GM12878 (cell line): ENCODE results near the gene ZKSCAN8. TPM values are rescaled to one million over a fixed set of nuclear protein-coding genes. Genes with fewer than 3 reads are reported as not detected.

Experiments used
- ATAC-seq: fragments of 200-7000 bp; cut with Tn5 transposase; 3 replicates; pipeline ENCODE4 v1.9.1; 2020; ENCODE audit warnings: mild to moderate bottlenecking, moderate library complexity
- BruUV-seq: library from RNA; stranded (reverse); fragments of 400-500 nt; replicated peaks from 2 replicates; lab custom pipeline; 2021; lab: Mats Ljungman, UMichigan
- CTCF ChIA-PET: fragments of 300-600 bp; sonication (Branson Sonifier 250); formaldehyde crosslinking; extraction: SDS; loops from one replicate; lab custom pipeline; 2021; ENCODE audit warnings: inconsistent platforms; lab: Yijun Ruan, JAX
- POLR2A ChIA-PET: fragments of 350-600 bp; formaldehyde crosslinking; extraction: SDS; loops from one replicate; lab custom pipeline; 2021; ENCODE audit warnings: inconsistent platforms; lab: Charles Lee
- RAD21 ChIA-PET: fragments of 300-600 bp; sonication (Branson Sonifier 250); formaldehyde crosslinking; loops from one replicate; lab custom pipeline; 2023; ENCODE audit warnings: antibody characterized with exemption; ENCODE audit not compliant: unreplicated experiment; lab: Charles Lee
- SMC1A ChIA-PET: fragments of 300-600 bp; sonication (Branson Sonifier 250); formaldehyde crosslinking; loops from one replicate; lab custom pipeline; 2023; ENCODE audit not compliant: unreplicated experiment, uncharacterized antibody; lab: Charles Lee
- DNase-seq: peaks from one replicate; pipeline ENCODE4 v3.0.0-alpha.2; 2011; ENCODE audit warnings: low read depth, low spot score
- FAIRE-seq: peaks from 3 replicates; lab custom pipeline; 2011; peaks lifted over from hg19 to GRCh38; lab: Jason Lieb, UNC
- H2AFZ ChIP-seq: 2 replicates; pipeline ENCODE4 v1.6.0; 2011; ENCODE audit warnings: low read depth, low read length, control low read depth; ENCODE audit not compliant: control insufficient read depth
- H3K27ac ChIP-seq: 2 replicates; pipeline ENCODE4 v1.5.1; 2011; ENCODE audit warnings: control low read depth; ENCODE audit not compliant: control insufficient read depth, insufficient read depth
- H3K27me3 ChIP-seq, 2 experiments: replicated peaks in 1 of 2; 2 replicates each; pipeline versions ENCODE4 v1.6.0 to v1.6.1; 2011; ENCODE audit warnings: low read length in 1 of 2; ENCODE audit not compliant: control insufficient read depth in 2 of 2, insufficient read depth in 2 of 2
- H3K36me3 ChIP-seq, 2 experiments: 2 replicates each; pipeline ENCODE4 v1.5.1; 2011; ENCODE audit warnings: low read length in 1 of 2; ENCODE audit not compliant: control insufficient read depth in 2 of 2, insufficient read depth in 2 of 2
- H3K4me1 ChIP-seq: 2 replicates; pipeline ENCODE4 v1.6.1; 2011; ENCODE audit warnings: mild to moderate bottlenecking, low read length, moderate library complexity, mixed read lengths; ENCODE audit not compliant: control insufficient read depth, insufficient read depth
- H3K4me2 ChIP-seq: 2 replicates; pipeline ENCODE4 v1.6.0; 2011; ENCODE audit warnings: control low read depth; ENCODE audit not compliant: control insufficient read depth, insufficient read depth
- H3K4me3 ChIP-seq: fragments of 200-600 bp; sonication (generic); 2 replicates; pipeline ENCODE4 v1.5.1; 2016
- H3K79me2 ChIP-seq: 2 replicates; pipeline ENCODE4 v1.6.0; 2011; ENCODE audit warnings: low read length; ENCODE audit not compliant: control insufficient read depth, insufficient read depth
- H3K9ac ChIP-seq: 2 replicates; pipeline ENCODE4 v1.8.0; 2011; ENCODE audit warnings: low read length, control low read depth, mixed read lengths; ENCODE audit not compliant: control insufficient read depth, insufficient read depth
- H3K9me3 ChIP-seq: replicated peaks from 3 replicates; pipeline ENCODE4 v1.5.1; 2011; ENCODE audit warnings: mild to moderate bottlenecking, low read length; ENCODE audit not compliant: control insufficient read depth, insufficient read depth
- H4K20me1 ChIP-seq: 2 replicates; pipeline ENCODE4 v1.6.0; 2011; ENCODE audit not compliant: control insufficient read depth, insufficient read depth
- ATF7 ChIP-seq: fragments of 450-650 bp; IDR thresholded peaks from 2 replicates; pipeline ENCODE4 v1.6.1; 2016; ENCODE audit warnings: low read depth, mild to moderate bottlenecking
- BCL3 ChIP-seq: IDR thresholded peaks from 2 replicates; pipeline ENCODE4 v1.6.1; 2011; ENCODE audit warnings: borderline replicate concordance, low read depth, mild to moderate bottlenecking, moderate library complexity, low read length; ENCODE audit not compliant: insufficient read depth, poor library complexity, severe bottlenecking
- CBX3 ChIP-seq: fragments of 200-600 bp; sonication (generic); IDR thresholded peaks from 2 replicates; pipeline ENCODE4 v1.6.1; 2016; ENCODE audit warnings: low read depth, borderline replicate concordance
- CBX5 ChIP-seq: sonication (generic); IDR thresholded peaks from 2 replicates; pipeline ENCODE4 v1.6.1; 2016; ENCODE audit warnings: low read depth, moderate library complexity, mild to moderate bottlenecking, inconsistent platforms
- ETV6 ChIP-seq, 2 experiments: fragments of 450-650 bp in 1 of 2; IDR thresholded peaks in 1 of 2; conservative IDR thresholded peaks in 1 of 2; 2 replicates each; pipeline ENCODE4 v1.6.1; 2014; ENCODE audit warnings: antibody characterized with exemption in 1 of 2, borderline replicate concordance in 1 of 2, low read depth in 1 of 2, mild to moderate bottlenecking in 1 of 2, moderate library complexity in 1 of 2
- GATAD2B ChIP-seq: fragments of 450-650 bp; conservative IDR thresholded peaks from 2 replicates; pipeline ENCODE4 v1.6.1; 2017; ENCODE audit warnings: low read depth, mild to moderate bottlenecking, moderate library complexity
- HCFC1 ChIP-seq: fragments of 150-350 bp; IDR thresholded peaks from 2 replicates; pipeline ENCODE4 v1.6.1; 2014; ENCODE audit warnings: low read length
- KLF5 ChIP-seq: fragments of 450-650 bp; IDR thresholded peaks from 2 replicates; pipeline ENCODE4 v1.6.1; 2014; ENCODE audit warnings: mild to moderate bottlenecking; ENCODE audit not compliant: partially characterized antibody
- MTA3 ChIP-seq: IDR thresholded peaks from 2 replicates; pipeline ENCODE4 v1.6.1; 2012; ENCODE audit warnings: low read length, inconsistent platforms, borderline replicate concordance
- MXI1 ChIP-seq: fragments of 150-350 bp; IDR thresholded peaks from 2 replicates; pipeline ENCODE4 v1.6.1; 2011; ENCODE audit warnings: low read depth, mild to moderate bottlenecking, inconsistent platforms, low read length, improper control_type of control experiment
- NR2F1 ChIP-seq: fragments of 450-650 bp; conservative IDR thresholded peaks from 2 replicates; pipeline ENCODE4 v1.6.1; 2017; ENCODE audit warnings: mild to moderate bottlenecking
- SMAD1 ChIP-seq: fragments of 450-650 bp; IDR thresholded peaks from 2 replicates; pipeline ENCODE4 v1.6.1; 2018; ENCODE audit warnings: mild to moderate bottlenecking, low read depth; ENCODE audit not compliant: partially characterized antibody
- SPI1 ChIP-seq: IDR thresholded peaks from 2 replicates; pipeline ENCODE4 v1.6.1; 2011; ENCODE audit warnings: low read depth, mild to moderate bottlenecking, low read length, moderate library complexity, borderline replicate concordance; ENCODE audit not compliant: insufficient read depth
- SREBF2 ChIP-seq: IDR thresholded peaks from 2 replicates; pipeline ENCODE4 v1.6.1; 2012; ENCODE audit warnings: mild to moderate bottlenecking, low read length
- TCF7 ChIP-seq: IDR thresholded peaks from 2 replicates; pipeline ENCODE4 v1.6.1; 2014; ENCODE audit warnings: antibody characterized with exemption, borderline replicate concordance
- ZNF24 ChIP-seq: fragments of 450-650 bp; IDR thresholded peaks from 2 replicates; pipeline ENCODE4 v1.6.1; 2017; ENCODE audit warnings: antibody characterized with exemption, mild to moderate bottlenecking
- WGBS: methylation state at CpG from one replicate; pipeline ENCODE4 v1.1.6; 2016; ENCODE audit warnings: low lambda C conversion rate; ENCODE audit not compliant: insufficient replicate concordance, insufficient coverage; ENCODE audit errors: missing lambda C conversion rate; 5-methylcytosine and 5-hydroxymethylcytosine counted together
- in situ Hi-C: fragments of 300-500 bp; cut with MboI; formaldehyde crosslinking; loops from 9 replicates; pipeline ENCODE4 v1.14.3; 2018; ENCODE audit warnings: mixed read lengths
- intact Hi-C: fragments of 100-400 bp; cut with micrococcal nuclease; formaldehyde crosslinking; loops from one replicate; pipeline ENCODE4 v1.14.2; 2022; ENCODE audit not compliant: unreplicated experiment
- polyA plus RNA-seq, 11 experiments: library from polyadenylated mRNA; depleted of rRNA in 4 of 11; unstranded in 6 of 11; stranded (reverse) in 5 of 11; fragments of >200 nt; fragmentation: Nextera tagmentation in 4 of 11; fragmentation: Illumina TruSeq in 1 of 11; extraction: Ambion mirVana in 4 of 11; extraction: Trizol in 1 of 11; gene quantifications; 1 replicate in 1 of 11; 2 replicates in 10 of 11; pipeline versions ENCODE4 v1.2.1 to v1.2.3, GENCODE V29; 2011 to 2016; ENCODE audit warnings: inconsistent platforms in 2 of 11, missing spikeins in 2 of 11, low read depth in 1 of 11
- total RNA-seq, 4 experiments: library from RNA; depleted of rRNA in 3 of 4; stranded (reverse); fragments of >200 nt in 3 of 4; fragmentation: Illumina TruSeq in 1 of 4; extraction: Trizol in 1 of 4; gene quantifications; 2 replicates each; pipeline versions ENCODE4 v1.2.1 to v1.2.3, GENCODE V29; 2013 to 2021
- TF ChIP-seq, protein P1 (sequence below): IDR thresholded peaks from 2 replicates; pipeline ENCODE4 v1.6.1; 2012; ENCODE audit warnings: mild to moderate bottlenecking, low read depth, low read length

ZKSCAN8 gene
- total and polyA plus RNA-seq, 10 of the 15 experiments (the other 5 are each of a cell fraction or from before 2014, with no cell fraction given) = 1.0 to 17.9 (median 8.7) TPM

DNA sequence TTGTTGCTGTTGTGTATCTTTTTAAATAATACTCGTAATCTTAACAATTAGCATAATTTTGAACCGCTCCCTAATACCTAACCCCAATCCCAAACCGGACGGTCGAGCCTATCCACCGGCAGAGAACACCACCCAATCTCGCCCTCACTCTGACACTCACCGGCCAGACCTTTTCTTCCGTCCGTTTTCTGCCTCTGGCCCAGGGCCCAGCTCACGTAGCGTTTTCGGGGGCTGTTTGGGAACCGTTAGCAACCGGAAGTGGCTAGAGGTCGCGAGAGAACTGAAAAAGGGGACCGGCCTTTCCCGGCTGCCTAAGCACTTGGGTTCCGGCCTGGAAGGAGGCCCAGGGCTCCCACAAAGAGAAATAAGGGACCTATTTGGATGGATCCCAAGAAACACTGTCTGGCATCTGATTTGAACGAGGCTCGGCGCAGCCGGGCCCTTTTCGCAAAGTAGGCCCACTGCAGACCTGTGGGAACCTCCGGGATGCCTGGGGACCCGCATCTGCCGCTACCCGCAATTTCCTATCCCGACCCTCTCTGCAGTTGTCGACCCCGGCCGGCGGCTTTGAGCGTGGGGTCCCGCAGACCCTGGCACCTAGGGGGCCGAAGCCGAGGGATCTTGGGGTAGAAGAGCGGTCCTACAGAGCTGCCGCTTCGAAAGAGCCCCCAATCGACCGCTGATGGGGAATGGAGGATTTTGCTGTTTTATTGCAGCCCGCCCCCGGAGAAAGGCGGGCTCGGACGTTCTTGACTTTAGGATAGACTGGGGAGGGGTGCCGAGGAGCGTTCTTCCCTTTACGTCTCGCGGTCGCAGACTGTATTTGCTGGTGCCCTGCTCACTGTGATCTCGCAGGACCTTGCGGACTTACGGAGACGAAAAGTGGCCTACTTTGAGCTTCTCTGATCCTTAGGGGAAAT, 4.8 kb upstream of the ZKSCAN8 start:
- Histone ChIP-seq H3K36me3 (no peaks in the 10 kb centered on the region; a peak in 1 of 4 replicates), H4K20me1 (no peaks in the 10 kb centered on the region), H3K9me3 (no peaks in the 10 kb centered on the region), H3K4me3 (peak overlapping the region; percentile 88), H3K4me1 (peaks cover 20% of the 10 kb centered on the region), H3K4me2 (peak overlapping the region; percentile 89), H3K27ac (peak overlapping the region; percentile 92), H3K79me2 (peaks cover 43% of the 10 kb centered on the region), H2AFZ (peak overlapping the region; percentile 91), H3K9ac (peak overlapping the region; percentile 97), H3K27me3 (no peaks in the 10 kb centered on the region)
- DNase-seq (peak; percentile 56), FAIRE-seq (no peak), ATAC-seq (peak; percentile 77)
- POLR2A ChIA-PET = interaction anchor here (1.0 kb wide), 5 partner anchors 9 to 56 kb away, joined by 3 to 5 read pairs (median 3); partner anchors contain the start of gene ZNF165
- RAD21 ChIA-PET = interaction anchor here (0.7 to 3.1 kb wide), 10 partner anchors 25 to 247 kb away, joined by 3 to 11 read pairs (median 4); partner anchors contain the start of genes ZKSCAN4, ZSCAN26 and ZSCAN31
- CTCF ChIA-PET = interaction anchor here (1.0 to 2.3 kb wide), 6 partner anchors 11 to 219 kb away, joined by 3 to 16 read pairs (median 6); partner anchors contain the start of genes ZKSCAN4 and ZSCAN16
- 1% methylated on average over 58 of the region's 58 CpGs for WGBS
- in situ Hi-C loops = no loop called here
- no TSS peak for BruUV-seq
- SMC1A ChIA-PET = interaction anchor here (0.6 to 2.3 kb wide), 14 partner anchors 9 to 299 kb away, joined by 3 to 8 read pairs (median 4); partner anchors contain the start of genes ZKSCAN4 and ZSCAN26
- intact Hi-C loops = loop anchor here (1.0 to 10.0 kb wide), 6 partner anchors 13 to 302 kb away; partner anchors contain the start of genes ZKSCAN4, ZNF165, ZSCAN12 and ZSCAN16
- peak; percentile 58; the same call in 1 of the 2 replicates for TF ChIP-seq ATF7
- peak; percentile 89 for TF ChIP-seq CBX5
- TF ChIP-seq CBX3 = no peak
- peak; percentile 66; the same call in 1 of the 2 replicates for TF ChIP-seq MXI1
- TF ChIP-seq, protein P1, sequence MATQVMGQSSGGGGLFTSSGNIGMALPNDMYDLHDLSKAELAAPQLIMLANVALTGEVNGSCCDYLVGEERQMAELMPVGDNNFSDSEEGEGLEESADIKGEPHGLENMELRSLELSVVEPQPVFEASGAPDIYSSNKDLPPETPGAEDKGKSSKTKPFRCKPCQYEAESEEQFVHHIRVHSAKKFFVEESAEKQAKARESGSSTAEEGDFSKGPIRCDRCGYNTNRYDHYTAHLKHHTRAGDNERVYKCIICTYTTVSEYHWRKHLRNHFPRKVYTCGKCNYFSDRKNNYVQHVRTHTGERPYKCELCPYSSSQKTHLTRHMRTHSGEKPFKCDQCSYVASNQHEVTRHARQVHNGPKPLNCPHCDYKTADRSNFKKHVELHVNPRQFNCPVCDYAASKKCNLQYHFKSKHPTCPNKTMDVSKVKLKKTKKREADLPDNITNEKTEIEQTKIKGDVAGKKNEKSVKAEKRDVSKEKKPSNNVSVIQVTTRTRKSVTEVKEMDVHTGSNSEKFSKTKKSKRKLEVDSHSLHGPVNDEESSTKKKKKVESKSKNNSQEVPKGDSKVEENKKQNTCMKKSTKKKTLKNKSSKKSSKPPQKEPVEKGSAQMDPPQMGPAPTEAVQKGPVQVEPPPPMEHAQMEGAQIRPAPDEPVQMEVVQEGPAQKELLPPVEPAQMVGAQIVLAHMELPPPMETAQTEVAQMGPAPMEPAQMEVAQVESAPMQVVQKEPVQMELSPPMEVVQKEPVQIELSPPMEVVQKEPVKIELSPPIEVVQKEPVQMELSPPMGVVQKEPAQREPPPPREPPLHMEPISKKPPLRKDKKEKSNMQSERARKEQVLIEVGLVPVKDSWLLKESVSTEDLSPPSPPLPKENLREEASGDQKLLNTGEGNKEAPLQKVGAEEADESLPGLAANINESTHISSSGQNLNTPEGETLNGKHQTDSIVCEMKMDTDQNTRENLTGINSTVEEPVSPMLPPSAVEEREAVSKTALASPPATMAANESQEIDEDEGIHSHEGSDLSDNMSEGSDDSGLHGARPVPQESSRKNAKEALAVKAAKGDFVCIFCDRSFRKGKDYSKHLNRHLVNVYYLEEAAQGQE = peak; percentile 10; the same call in 1 of the 2 replicates
- TF ChIP-seq SPI1 = no peak
- TF ChIP-seq GATAD2B = peak; percentile 59
- peak in 1 of 2 experiments; percentile 48; a peak in 2 of 4 replicates for TF ChIP-seq ETV6 (conservative IDR thresholded peaks at IDR 0.05 in 1 of 2, IDR thresholded peaks at IDR 0.05 in 1 of 2; ENCODE audit: borderline replicate concordance in 1 of 2, low read depth in 1 of 2)
- 0 out of 2 replicates have a peak, but pooled peaks have one; percentile 19 for TF ChIP-seq MTA3
- TF ChIP-seq BCL3 = peak; percentile 70
- peak; percentile 67; the same call in 1 of the 2 replicates for TF ChIP-seq ZNF24
- peak; percentile 88 for TF ChIP-seq NR2F1
- TF ChIP-seq TCF7 = peak; percentile 75
- peak; percentile 83 for TF ChIP-seq HCFC1
- no peak for TF ChIP-seq SREBF2
- TF ChIP-seq KLF5 = peak; percentile 23
- TF ChIP-seq SMAD1 = peak; percentile 77
